ENCODE data around the gene BANP.

GRCh38 chr16:87995644-87996043 is 44.4 kb downstream of the BANP start:
- TF ChIP-seq RXRA (IDR thresholded peaks at IDR 0.05; ENCODE audit: borderline replicate concordance, low read depth) (no peak), FOSL2 (IDR thresholded peaks at IDR 0.05; ENCODE audit: borderline replicate concordance, low read depth) (no peak), YY1 (IDR thresholded peaks at IDR 0.05; ENCODE audit: low read depth) (no peak), TAF1 (IDR thresholded peaks at IDR 0.05; ENCODE audit: borderline replicate concordance, low read depth, low read length) (no peak), EZH2phosphoT487 (IDR thresholded peaks at IDR 0.05; ENCODE audit: borderline replicate concordance, low read depth) (no peak), FOXJ3 (CRISPR knock-in tag; IDR thresholded peaks at IDR 0.05) (no peak), NRF1 (IDR thresholded peaks at IDR 0.05; ENCODE audit: low read depth, low read length) (no peak)
- TF ChIP-seq, protein P1, sequence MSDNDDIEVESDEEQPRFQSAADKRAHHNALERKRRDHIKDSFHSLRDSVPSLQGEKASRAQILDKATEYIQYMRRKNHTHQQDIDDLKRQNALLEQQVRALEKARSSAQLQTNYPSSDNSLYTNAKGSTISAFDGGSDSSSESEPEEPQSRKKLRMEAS (IDR thresholded peaks at IDR 0.05; ENCODE audit: low read depth) = no peak
- TF ChIP-seq, protein P2, sequence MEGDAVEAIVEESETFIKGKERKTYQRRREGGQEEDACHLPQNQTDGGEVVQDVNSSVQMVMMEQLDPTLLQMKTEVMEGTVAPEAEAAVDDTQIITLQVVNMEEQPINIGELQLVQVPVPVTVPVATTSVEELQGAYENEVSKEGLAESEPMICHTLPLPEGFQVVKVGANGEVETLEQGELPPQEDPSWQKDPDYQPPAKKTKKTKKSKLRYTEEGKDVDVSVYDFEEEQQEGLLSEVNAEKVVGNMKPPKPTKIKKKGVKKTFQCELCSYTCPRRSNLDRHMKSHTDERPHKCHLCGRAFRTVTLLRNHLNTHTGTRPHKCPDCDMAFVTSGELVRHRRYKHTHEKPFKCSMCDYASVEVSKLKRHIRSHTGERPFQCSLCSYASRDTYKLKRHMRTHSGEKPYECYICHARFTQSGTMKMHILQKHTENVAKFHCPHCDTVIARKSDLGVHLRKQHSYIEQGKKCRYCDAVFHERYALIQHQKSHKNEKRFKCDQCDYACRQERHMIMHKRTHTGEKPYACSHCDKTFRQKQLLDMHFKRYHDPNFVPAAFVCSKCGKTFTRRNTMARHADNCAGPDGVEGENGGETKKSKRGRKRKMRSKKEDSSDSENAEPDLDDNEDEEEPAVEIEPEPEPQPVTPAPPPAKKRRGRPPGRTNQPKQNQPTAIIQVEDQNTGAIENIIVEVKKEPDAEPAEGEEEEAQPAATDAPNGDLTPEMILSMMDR (IDR thresholded peaks at IDR 0.05) = no peak
- TF ChIP-seq, protein P3, sequence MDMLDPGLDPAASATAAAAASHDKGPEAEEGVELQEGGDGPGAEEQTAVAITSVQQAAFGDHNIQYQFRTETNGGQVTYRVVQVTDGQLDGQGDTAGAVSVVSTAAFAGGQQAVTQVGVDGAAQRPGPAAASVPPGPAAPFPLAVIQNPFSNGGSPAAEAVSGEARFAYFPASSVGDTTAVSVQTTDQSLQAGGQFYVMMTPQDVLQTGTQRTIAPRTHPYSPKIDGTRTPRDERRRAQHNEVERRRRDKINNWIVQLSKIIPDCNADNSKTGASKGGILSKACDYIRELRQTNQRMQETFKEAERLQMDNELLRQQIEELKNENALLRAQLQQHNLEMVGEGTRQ (IDR thresholded peaks at IDR 0.05; ENCODE audit: borderline replicate concordance, low read depth, low read length) = no peak
